HFFc6 (cell line): Measurements from ENCODE around the gene ATP8A2. TPM values are rescaled to one million over a fixed set of nuclear protein-coding genes. Genes with fewer than 3 reads are reported as not detected.

ENCODE experiments used
- DNase-seq: peaks from one replicate; pipeline ENCODE4 v3.0.0-alpha.2; 2018
- H3K27ac Mint-ChIP-seq: 2 replicates; pipeline ENCODE4 v1.8.0; 2020; ENCODE audit warnings: mild to moderate bottlenecking, mixed read lengths
- H3K27me3 Mint-ChIP-seq: 2 replicates; pipeline ENCODE4 v1.8.0; 2021; ENCODE audit warnings: mild to moderate bottlenecking, moderate library complexity, mixed read lengths; ENCODE audit not compliant: insufficient read depth
- H3K36me3 Mint-ChIP-seq: 2 replicates; pipeline ENCODE4 v1.8.0; 2021; ENCODE audit warnings: low read depth, mixed read lengths
- H3K4me1 Mint-ChIP-seq: 2 replicates; pipeline ENCODE4 v1.8.0; 2020; ENCODE audit warnings: low read depth, mixed read lengths
- H3K4me3 Mint-ChIP-seq: 2 replicates; pipeline ENCODE4 v1.8.0; 2020; ENCODE audit warnings: mild to moderate bottlenecking, moderate library complexity, mixed read lengths
- H3K9me3 Mint-ChIP-seq: 2 replicates; pipeline ENCODE4 v1.8.0; 2020; ENCODE audit warnings: mild to moderate bottlenecking, mixed read lengths
- CTCF ChIP-seq: fragments of 200-600 bp; sonication (generic); IDR thresholded peaks from 2 replicates; pipeline ENCODE4 v1.5.0; 2021; ENCODE audit warnings: antibody characterized with exemption, mild to moderate bottlenecking
- total RNA-seq, 6 experiments: library from RNA; stranded (reverse); fragmentation: NEBNext Ultra II Directional; extraction: Animal tissue kit (Norgen Biotek cat#: 25700); gene quantifications; 2 replicates in 1 of 6; 3 replicates in 5 of 6; pipeline ENCODE4 v1.2.3, GENCODE V29; 2021

ATP8A2 gene
- total RNA-seq, 6 experiments from 2014 or later: 0.02 TPM; not detected in 5

- Mint-ChIP-seq H3K9me3 (peaks cover 63% of the 10 kb centered on the region), H3K27me3 (no peaks in the 10 kb centered on the region; the same call in 1 of the 2 replicates), H3K4me1 (no peaks in the 10 kb centered on the region), H3K36me3 (peaks cover 9% of the 10 kb centered on the region), H3K27ac (no peak overlapping the region), H3K4me3 (no peak overlapping the region)
- no peak for DNase-seq
- no peak for TF ChIP-seq CTCF
Observed at GRCh38 chr13:25752957-25753551, 381.3 kb downstream of the ATP8A2 start.

- Mint-ChIP-seq H3K4me1 (no peaks in the 10 kb centered on the region), H3K27me3 (no peaks in the 10 kb centered on the region; the same call in 1 of the 2 replicates), H3K9me3 (peaks cover 64% of the 10 kb centered on the region), H3K36me3 (peaks cover 5% of the 10 kb centered on the region), H3K27ac (no peak overlapping the region), H3K4me3 (no peak overlapping the region)
- TF ChIP-seq CTCF: no peak
- DNase-seq: no peak
Observed at GRCh38 chr13:25753976-25754375, 382.2 kb downstream of the ATP8A2 start.

- DNase-seq: no peak
- Mint-ChIP-seq H3K36me3 (peaks cover 4% of the 10 kb centered on the region; the same call in 1 of the 2 replicates), H3K9me3 (peaks cover 60% of the 10 kb centered on the region), H3K4me3 (no peak overlapping the region), H3K27me3 (no peaks in the 10 kb centered on the region; the same call in 1 of the 2 replicates), H3K4me1 (no peaks in the 10 kb centered on the region), H3K27ac (no peak overlapping the region)
- no peak for TF ChIP-seq CTCF
Observed at GRCh38 chr13:25756251-25756650, 384.5 kb downstream of the ATP8A2 start.

GRCh38 chr13:25756912-25757311, 385.1 kb downstream of the ATP8A2 start:
- H3K27me3 Mint-ChIP-seq: no peaks in the 10 kb centered on the region; the same call in 1 of the 2 replicates
- H3K9me3 Mint-ChIP-seq: peaks cover 62% of the 10 kb centered on the region

GRCh38 chr13:25761041-25761440, 389.3 kb downstream of the ATP8A2 start:
- no peak for DNase-seq
- Mint-ChIP-seq H3K9me3 (peaks cover 58% of the 10 kb centered on the region), H3K4me3 (no peak overlapping the region), H3K36me3 (peaks cover 4% of the 10 kb centered on the region; the same call in 1 of the 2 replicates), H3K27me3 (no peaks in the 10 kb centered on the region; the same call in 1 of the 2 replicates), H3K4me1 (no peaks in the 10 kb centered on the region), H3K27ac (no peak overlapping the region)
- no peak for TF ChIP-seq CTCF

More at GRCh38 chr13:25756912-25757311, 385.1 kb downstream of the ATP8A2 start:
- Mint-ChIP-seq H3K4me3 (no peak overlapping the region), H3K36me3 (peaks cover 4% of the 10 kb centered on the region; the same call in 1 of the 2 replicates), H3K4me1 (no peaks in the 10 kb centered on the region), H3K27ac (no peak overlapping the region)
- DNase-seq: no peak
- TF ChIP-seq CTCF: no peak
